Regular cardiac myocyte (primary cell): ENCODE results near the gene ERG28. TPM values are rescaled to one million over a fixed set of nuclear protein-coding genes. Genes with fewer than 3 reads are reported as not detected.

ENCODE experiments used
- total RNA-seq: library from RNA; depleted of rRNA; stranded (reverse); fragments of >200 nt; gene quantifications from 2 replicates; pipeline ENCODE4 v1.2.3, GENCODE V29; 2014

ERG28 gene, protein sequence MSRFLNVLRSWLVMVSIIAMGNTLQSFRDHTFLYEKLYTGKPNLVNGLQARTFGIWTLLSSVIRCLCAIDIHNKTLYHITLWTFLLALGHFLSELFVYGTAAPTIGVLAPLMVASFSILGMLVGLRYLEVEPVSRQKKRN
- total RNA-seq: 3.4 and 3.5 TPM in 2 replicates

DNA sequence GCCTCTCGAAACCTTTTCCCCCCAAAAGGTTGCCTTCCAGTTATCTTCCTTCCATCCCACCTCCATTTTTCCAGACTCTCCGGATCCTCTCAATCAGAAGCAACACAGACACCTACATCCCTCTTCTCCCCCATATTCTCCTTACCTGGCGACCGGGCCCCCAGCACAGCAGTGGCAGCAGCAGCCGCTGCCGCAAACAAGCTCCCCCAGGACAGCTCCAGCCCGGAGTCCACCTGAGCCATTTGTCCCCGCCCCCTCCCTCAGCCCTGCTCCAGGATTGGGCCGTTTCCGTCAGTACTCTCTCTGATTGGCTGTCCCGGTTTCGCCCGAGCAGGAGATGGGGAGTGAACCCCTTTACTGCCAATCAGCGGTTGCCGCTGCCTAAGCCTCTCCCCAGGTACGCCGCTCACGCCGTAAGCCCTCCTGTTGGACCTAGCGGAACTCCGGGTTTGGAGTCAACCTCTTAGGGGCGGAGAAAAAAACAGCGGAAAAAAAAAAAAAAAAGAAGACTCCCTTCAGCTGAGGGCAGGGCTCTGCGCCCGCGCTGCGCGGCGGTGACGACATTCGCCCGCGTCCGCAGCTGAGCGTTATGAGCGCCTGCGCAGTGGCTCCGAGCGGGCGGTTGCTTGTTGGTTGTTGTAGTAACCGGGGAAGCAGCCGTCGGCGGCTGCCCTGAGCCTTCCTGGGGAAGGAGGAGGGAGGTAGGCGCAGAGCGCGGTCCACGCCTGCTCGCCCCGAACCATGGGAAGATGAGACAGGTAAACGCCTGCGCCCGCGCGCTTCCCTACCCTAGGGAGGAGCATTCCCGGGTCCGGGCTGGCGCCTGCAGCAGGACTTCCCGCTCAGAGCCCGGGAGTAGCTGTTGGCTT lies at the start of gene ERG28, which contains the start of gene TTLL5:
ERG28 (minus strand) TSS at position 247 of the 869 bp plus-strand sequence. CDS start 3,374 bp downstream, outside the sequence.
TTLL5 (plus strand) TSS at position 617 of the 869 bp plus-strand sequence. CDS start 1,904 bp downstream, outside the sequence.

Other genes starting within 250 kb of the ERG28 start
- 14.8 and 29.3 TPM in 2 replicates for gene JDP2, start 232.9 kb downstream of the ERG28 start, total RNA-seq
- gene BATF, start 138.4 kb downstream of the ERG28 start, total RNA-seq: 1.2 TPM in 1 of 2 replicates, not detected in the other
- 1.5 and 7.9 TPM in 2 replicates for gene FLVCR2, start 82.3 kb downstream of the ERG28 start, total RNA-seq
- gene TTLL5, start 370 bp upstream of the ERG28 start, total RNA-seq: 10.1 and 14.8 TPM in 2 replicates